ENCODE results near the gene EMB. TPM values are rescaled to one million over a fixed set of nuclear protein-coding genes. Genes with fewer than 3 reads are reported as not detected.

Gene EMB
- polyA plus RNA-seq, 4 donors = 3.9 to 5.3 (median 4.4) TPM

Other genes starting within 250 kb of the EMB start
- gene PARP8, start 225.3 kb upstream of the EMB start, polyA plus RNA-seq (ENCODE audit: insufficient read length in 4 of 4) = 10 to 100 TPM; 13.1 to 19.8 (median 16.7) TPM

Data from right renal pelvis (tissue), 4 donors.